ENCODE measurements around the gene CDC16. TPM values are rescaled to one million over a fixed set of nuclear protein-coding genes. Genes with fewer than 3 reads are reported as not detected.

Gene CDC16
- total and polyA plus RNA-seq, 2 of the 4 experiments (the other 2 are of a cell fraction) = 41.6 to 66.6 TPM

- no peak overlapping the region for H4K91ac ChIP-seq (ENCODE audit: insufficient read depth, low read depth, low read length)
- H4K8ac ChIP-seq (ENCODE audit: low read depth in 2 of 2, low read length in 2 of 2) = no peak overlapping the region
- H3K56ac ChIP-seq (ENCODE audit: extremely low read depth, insufficient read depth, low read length) = no peak overlapping the region
- peaks cover 11% of the 10 kb centered on the region for H3K9me3 ChIP-seq (ENCODE audit: control insufficient read depth, insufficient read depth, low read length)
- H3K27ac ChIP-seq (ENCODE audit: insufficient read depth, low read length) = no peak overlapping the region
- CTCF ChIA-PET = no interaction called here
- in situ Hi-C loops (cut with MboI; ENCODE audit: low sequenced_read_pairs) = no loop called here
- TF ChIP-seq CEBPB (IDR thresholded peaks at IDR 0.05; ENCODE audit: low read depth, low read length) (no peak), RFX5 (IDR thresholded peaks at IDR 0.05; ENCODE audit: low read depth, low read length) (no peak), USF2 (IDR thresholded peaks at IDR 0.05; ENCODE audit: low read depth, low read length) (no peak), MAFK (IDR thresholded peaks at IDR 0.05; ENCODE audit: low read depth, low read length) (no peak), CTCF (conservative IDR thresholded peaks at IDR 0.05; ENCODE audit: low read depth, low read length) (no peak), MXI1 (IDR thresholded peaks at IDR 0.05; ENCODE audit: borderline replicate concordance, low read depth, low read length) (no peak), POLR2A (IDR thresholded peaks at IDR 0.05; ENCODE audit: low read depth, low read length) (no peak), MAZ (IDR thresholded peaks at IDR 0.05; ENCODE audit: borderline replicate concordance, low read depth, low read length) (no peak), CHD1 (IDR thresholded peaks at IDR 0.05; ENCODE audit: low read depth, low read length) (no peak), SMC3 (IDR thresholded peaks at IDR 0.05; ENCODE audit: low read depth, low read length) (no peak), RCOR1 (IDR thresholded peaks at IDR 0.05; ENCODE audit: insufficient replicate concordance, low read length) (no peak), ELK1 (IDR thresholded peaks at IDR 0.05; ENCODE audit: borderline replicate concordance, low read depth, low read length) (no peak), BHLHE40 (IDR thresholded peaks at IDR 0.05; ENCODE audit: low read depth, low read length) (no peak), FOS (IDR thresholded peaks at IDR 0.05; ENCODE audit: low read depth, low read length) (no peak), RAD21 (IDR thresholded peaks at IDR 0.05; ENCODE audit: low read length) (no peak)
- no TSS peak for BruUV-seq (replicated peaks)
- peaks cover 12% of the 10 kb centered on the region for H3K27me3 ChIP-seq (ENCODE audit: control insufficient read depth, insufficient read depth, low read length)
- ATAC-seq (ENCODE audit: low read depth) (no peak), DNase-seq (no peak)
- no peak overlapping the region for H2BK5ac ChIP-seq (ENCODE audit: low read depth, low read length, poor library complexity, severe bottlenecking)
- no peaks in the 10 kb centered on the region for H3K79me1 ChIP-seq (ENCODE audit: low read depth in 1 of 2, low read length in 2 of 2)
- no peak overlapping the region for H3K9ac ChIP-seq (ENCODE audit: low read depth, low read length)
- no peaks in the 10 kb centered on the region for H3K36me3 ChIP-seq (ENCODE audit: control insufficient read depth, insufficient read depth, low read length)
- POLR2A ChIA-PET (ENCODE audit: unreplicated experiment) = no interaction called here
- H3K14ac ChIP-seq (replicated peaks; ENCODE audit: low read depth, low read length) = no peak overlapping the region
- dilution Hi-C loops (cut with HindIII; ENCODE audit: low sequenced_read_pairs, unreplicated experiment) = no loop called here
- 0 out of 2 replicates have a peak, but pooled peaks cover 3% of the 10 kb centered on the region for H3K9me1 ChIP-seq (ENCODE audit: insufficient read depth, low read length)
- no peaks in the 10 kb centered on the region for H4K20me1 ChIP-seq (ENCODE audit: insufficient read depth, low read length)
- no CpG with 5 or more reads among the region's 6 CpGs for WGBS, 2 experiments (ENCODE audit: extremely low coverage in 2 of 2, insufficient read length in 1 of 2)
- H2AFZ ChIP-seq (replicated peaks; ENCODE audit: low read length, poor library complexity) = no peak overlapping the region
- no peak overlapping the region for H2BK20ac ChIP-seq (ENCODE audit: low read depth, low read length)
- H3K4me1 ChIP-seq (ENCODE audit: control insufficient read depth, insufficient read depth, low read length) = 0 out of 2 replicates have a peak, but pooled peaks cover 3% of the 10 kb centered on the region
- intact Hi-C loops (cut with micrococcal nuclease) = no loop called here
- no peak overlapping the region for H3K4me3 ChIP-seq (ENCODE audit: insufficient read depth, low read depth, low read length)
- H4K5ac ChIP-seq (ENCODE audit: low read depth, low read length) = no peak overlapping the region
- no peak overlapping the region for H3K4me2 ChIP-seq (ENCODE audit: low read depth, low read length)
- H2BK15ac ChIP-seq (ENCODE audit: low read depth, low read length) = no peak overlapping the region
- no peak overlapping the region for H2AK9ac ChIP-seq (replicated peaks; ENCODE audit: low read depth, low read length, poor library complexity)
- H2BK120ac ChIP-seq (ENCODE audit: low read depth, low read length) = no peak overlapping the region
- H3K23ac ChIP-seq (ENCODE audit: low read depth, low read length) = no peak overlapping the region
- no peak overlapping the region for H3K4ac ChIP-seq (ENCODE audit: low read depth, low read length)
- no peak overlapping the region for H2AK5ac ChIP-seq (ENCODE audit: low read depth, low read length)
- H3K18ac ChIP-seq (ENCODE audit: low read depth, low read length) = no peak overlapping the region
Observed at GRCh38 chr13:114208134-114208533, 26.6 kb upstream of the CDC16 start.

Measured in IMR-90 (cell line).